HCT116 (cell line): ENCODE measurements around the gene HERC3. TPM values are rescaled to one million over a fixed set of nuclear protein-coding genes. Genes with fewer than 3 reads are reported as not detected.

Experiments used
- ATAC-seq: fragments of 200-7000 bp; cut with Tn5 transposase; 2 replicates; pipeline ENCODE4 v1.9.1; 2020; ENCODE audit warnings: mild to moderate bottlenecking, moderate library complexity
- BruUV-seq: library from RNA; stranded (reverse); fragments of 400-500 nt; replicated peaks from 2 replicates; lab custom pipeline; 2021; lab: Mats Ljungman, UMichigan
- CTCF ChIA-PET: fragments of 300-600 bp; sonication (Branson Sonifier 250); formaldehyde crosslinking; loops from one replicate; lab custom pipeline; 2021; ENCODE audit warnings: antibody characterized with exemption; lab: Charles Lee
- POLR2A ChIA-PET: fragments of 300-600, 350-600 bp; sonication (Branson Sonifier 250); formaldehyde crosslinking; loops from one replicate; lab custom pipeline; 2021; ENCODE audit warnings: antibody characterized with exemption; lab: Charles Lee
- RAD21 ChIA-PET, 2 experiments: fragments of 300-600 bp; sonication (Branson Sonifier 250); formaldehyde crosslinking; loops; one replicate each; lab custom pipeline; 2023; ENCODE audit warnings: low total read pairs in 2 of 2; ENCODE audit not compliant: uncharacterized antibody in 2 of 2, unreplicated experiment in 2 of 2, low non-redundant PET in 1 of 2; lab: Charles Lee
- DNase-seq: peaks from one replicate; pipeline ENCODE4 v3.0.0-alpha.2; 2010; ENCODE audit warnings: low read depth, low spot score
- H2AFZ ChIP-seq: fragments of 200-600 bp; shearing (Covaris generic), sonication (generic); 2 replicates; pipeline ENCODE4 v1.6.1; 2017; ENCODE audit warnings: low read depth, mixed run types, mixed read lengths, antibody characterized with exemption, low read length; ENCODE audit not compliant: poor library complexity, severe bottlenecking
- H3K27ac ChIP-seq: 2 replicates; pipeline ENCODE4 v1.5.1; 2012; ENCODE audit warnings: low read depth, low read length
- H3K27me3 ChIP-seq: fragments of 200-600 bp; sonication (generic); 2 replicates; pipeline ENCODE4 v1.6.1; 2016; ENCODE audit warnings: mixed run types, low read length, mixed read lengths; ENCODE audit not compliant: insufficient read depth
- H3K36me3 ChIP-seq, 2 experiments: fragments of 200-500 bp in 1 of 2; fragments of 200-600 bp in 1 of 2; sonication (Bioruptor generic) in 1 of 2; sonication (generic) in 1 of 2; 2 replicates each; pipeline versions ENCODE4 v1.5.1 to v1.6.1; 2014 to 2016; ENCODE audit warnings: low read length in 2 of 2, inconsistent platforms in 1 of 2, mixed read lengths in 1 of 2, mixed run types in 1 of 2; ENCODE audit not compliant: insufficient read depth in 2 of 2, control insufficient read depth in 1 of 2
- H3K4me1 ChIP-seq, 2 experiments: fragments of 200-600 bp in 1 of 2; sonication (generic) in 1 of 2; 2 replicates each; pipeline versions ENCODE4 v1.5.1 to v1.6.1; 2012 to 2017; ENCODE audit warnings: low read length in 2 of 2, inconsistent platforms in 1 of 2, mild to moderate bottlenecking in 1 of 2, mixed read lengths in 1 of 2, mixed run types in 1 of 2, moderate library complexity in 1 of 2; ENCODE audit not compliant: insufficient read depth in 2 of 2, control insufficient read depth in 1 of 2
- H3K4me2 ChIP-seq: fragments of 200-600 bp; sonication (generic); 2 replicates; pipeline ENCODE4 v1.6.1; 2017; ENCODE audit warnings: mixed run types, low read length, mixed read lengths
- H3K4me3 ChIP-seq, 2 experiments: fragments of 200-600 bp in 1 of 2; sonication (generic) in 1 of 2; replicated peaks in 1 of 2; 2 replicates each; pipeline ENCODE4 v1.5.1; 2011 to 2016; ENCODE audit warnings: low read length in 2 of 2, control low read depth in 1 of 2, low read depth in 1 of 2, mild to moderate bottlenecking in 1 of 2, mixed read lengths in 1 of 2, mixed run types in 1 of 2
- H3K79me2 ChIP-seq: fragments of 200-600 bp; sonication (generic); 2 replicates; pipeline ENCODE4 v1.6.1; 2017; ENCODE audit warnings: mild to moderate bottlenecking, mixed run types, low read length, moderate library complexity, mixed read lengths; ENCODE audit not compliant: insufficient read depth
- H3K9ac ChIP-seq: fragments of 200-600 bp; sonication (generic); 2 replicates; pipeline ENCODE4 v1.6.1; 2016; ENCODE audit warnings: low read length, mixed read lengths
- H3K9me2 ChIP-seq: fragments of 200-600 bp; sonication (generic), shearing (Covaris generic); 2 replicates; pipeline ENCODE4 v1.6.1; 2017; ENCODE audit warnings: mixed run types, mild to moderate bottlenecking, moderate library complexity; ENCODE audit not compliant: insufficient read depth
- H3K9me3 ChIP-seq, 2 experiments: fragments of 200-500 bp in 1 of 2; fragments of 200-600 bp in 1 of 2; sonication (Bioruptor generic) in 1 of 2; sonication (generic) in 1 of 2; 2 replicates each; pipeline ENCODE4 v1.6.1; 2014 to 2017; ENCODE audit warnings: low read length in 2 of 2, mixed read lengths in 2 of 2, inconsistent platforms in 1 of 2, low read depth in 1 of 2, mild to moderate bottlenecking in 1 of 2, mixed run types in 1 of 2, moderate library complexity in 1 of 2; ENCODE audit not compliant: control insufficient read depth in 1 of 2, insufficient read depth in 1 of 2
- H4K20me1 ChIP-seq: fragments of 200-600 bp; sonication (generic), shearing (Covaris generic); 2 replicates; pipeline ENCODE4 v1.6.1; 2017; ENCODE audit warnings: mixed run types, mild to moderate bottlenecking, moderate library complexity; ENCODE audit not compliant: insufficient read depth
- CBX3 ChIP-seq: IDR thresholded peaks from 2 replicates; pipeline ENCODE4 v1.6.1; 2012; ENCODE audit warnings: low read depth
- EGR1 ChIP-seq: IDR thresholded peaks from 2 replicates; pipeline ENCODE4 v1.6.1; 2012; ENCODE audit warnings: low read depth
- EZH2 ChIP-seq: fragments of 200-600 bp; sonication (generic); IDR thresholded peaks from 2 replicates; pipeline ENCODE4 v1.6.1; 2017; ENCODE audit warnings: antibody characterized with exemption, mixed run types
- POLR2A ChIP-seq: IDR thresholded peaks from 2 replicates; pipeline ENCODE4 v1.7.0; 2011; ENCODE audit warnings: borderline replicate concordance; ENCODE audit not compliant: insufficient read depth, insufficient read length; ENCODE audit errors: extremely low read depth
- POLR2AphosphoS5 ChIP-seq: IDR thresholded peaks from 2 replicates; pipeline ENCODE4 v1.6.1; 2011; ENCODE audit warnings: mild to moderate bottlenecking, low read depth, low read length, moderate library complexity
- RAD21 ChIP-seq: IDR thresholded peaks from 2 replicates; pipeline ENCODE4 v1.6.1; 2012; ENCODE audit warnings: low read depth, mild to moderate bottlenecking
- SP1 ChIP-seq: IDR thresholded peaks from 2 replicates; pipeline ENCODE4 v1.6.1; 2012; ENCODE audit warnings: low read depth
- TCF7L2 ChIP-seq: IDR thresholded peaks from 2 replicates; pipeline ENCODE4 v1.7.0; 2011; ENCODE audit warnings: borderline replicate concordance, inconsistent platforms; ENCODE audit not compliant: insufficient read depth, insufficient read length; ENCODE audit errors: extremely low read depth
- YY1 ChIP-seq: IDR thresholded peaks from 2 replicates; pipeline ENCODE4 v1.6.1; 2011; ENCODE audit warnings: low read length, low read depth, moderate library complexity, mild to moderate bottlenecking; ENCODE audit not compliant: insufficient replicate concordance; ENCODE audit errors: extremely low read depth
- ZFX ChIP-seq: fragments of 450-650 bp; IDR thresholded peaks from 2 replicates; pipeline ENCODE4 v1.6.1; 2017
- ZNF274 ChIP-seq: fragments of 200-500 bp; sonication (Bioruptor generic); IDR thresholded peaks from 2 replicates; pipeline ENCODE4 v1.6.1; 2014; ENCODE audit warnings: mild to moderate bottlenecking, low read depth, low read length, inconsistent platforms
- intact Hi-C: fragments of 100-400 bp; cut with micrococcal nuclease; formaldehyde crosslinking; loops from 2 replicates; pipeline ENCODE4 v1.10.0; 2022
- total RNA-seq: library from RNA; stranded (reverse); gene quantifications from one replicate; pipeline ENCODE4 v1.2.1, GENCODE V29; 2021; ENCODE audit not compliant: unreplicated experiment
- TF ChIP-seq, protein P1 (sequence below), 3 experiments: fragments of 200-600 bp in 1 of 3; sonication (generic) in 1 of 3; IDR thresholded peaks in 2 of 3; conservative IDR thresholded peaks in 1 of 3; 2 replicates each; pipeline ENCODE4 v1.5.1; 2012 to 2017; ENCODE audit warnings: low read depth in 2 of 3, low read length in 2 of 3, antibody characterized with exemption in 1 of 3, borderline replicate concordance in 1 of 3, control low read depth in 1 of 3, mild to moderate bottlenecking in 1 of 3, mixed read lengths in 1 of 3, mixed run types in 1 of 3, moderate library complexity in 1 of 3; ENCODE audit not compliant: insufficient read depth in 1 of 3

The HERC3 gene
- total RNA-seq, 1 experiment from 2014 or later: 10.8 TPM

DNA sequence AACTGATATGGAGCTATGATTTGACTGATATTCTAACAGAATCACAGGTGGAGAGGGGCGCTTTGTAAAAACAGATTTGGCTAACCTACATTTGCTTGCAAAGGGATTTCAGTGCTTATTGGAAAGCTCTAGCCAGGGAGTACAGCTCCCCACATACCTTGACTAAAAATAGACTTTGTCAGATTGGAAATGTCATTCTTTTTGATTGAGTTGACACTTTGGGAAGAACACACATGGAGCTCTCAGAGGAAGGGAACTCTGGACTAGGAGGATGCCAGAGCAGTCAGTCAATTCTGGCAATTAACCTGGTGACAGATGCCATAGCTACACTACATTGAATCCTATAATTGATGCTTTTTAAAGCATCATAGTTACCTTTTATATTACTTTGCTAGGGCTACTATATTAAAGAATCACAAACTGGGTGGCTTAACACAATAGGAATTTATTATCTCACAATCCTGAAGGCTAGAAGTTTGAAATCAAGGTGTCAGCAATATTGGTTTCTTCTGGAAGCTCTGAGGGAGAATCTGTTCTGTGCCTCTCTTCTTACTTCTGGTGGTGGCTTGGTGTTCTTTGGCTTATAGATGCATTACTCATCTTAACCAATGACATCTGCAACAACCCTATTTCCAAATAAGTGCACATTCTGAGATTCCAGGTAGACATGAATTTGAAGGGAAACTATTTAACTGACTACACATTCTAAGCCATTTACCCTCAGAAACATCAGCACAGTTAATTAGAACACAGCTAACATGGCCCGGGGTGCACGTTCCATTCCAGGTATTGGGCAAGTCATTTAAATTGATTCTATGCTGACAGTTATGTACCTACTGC, 8.4 kb upstream of the HERC3 start:
- Histone ChIP-seq H3K27me3 (no peaks in the 10 kb centered on the region), H3K4me3 (no peak overlapping the region), H3K36me3 (no peaks in the 10 kb centered on the region), H3K9ac (no peak overlapping the region), H3K4me1 (no peaks in the 10 kb centered on the region), H4K20me1 (no peaks in the 10 kb centered on the region), H3K9me2 (no peaks in the 10 kb centered on the region), H3K79me2 (no peaks in the 10 kb centered on the region), H2AFZ (no peak overlapping the region), H3K9me3 (no peaks in the 10 kb centered on the region), H3K4me2 (no peak overlapping the region)
- no TSS peak for BruUV-seq
- POLR2A ChIA-PET: no interaction called here
- intact Hi-C loops: no loop called here
- TF ChIP-seq TCF7L2 (no peak), POLR2AphosphoS5 (no peak), ZFX (no peak), YY1 (no peak), EZH2 (no peak), EGR1 (no peak), POLR2A (no peak), ZNF274 (no peak), SP1 (no peak), CBX3 (no peak), RAD21 (no peak)
- TF ChIP-seq, protein P1, sequence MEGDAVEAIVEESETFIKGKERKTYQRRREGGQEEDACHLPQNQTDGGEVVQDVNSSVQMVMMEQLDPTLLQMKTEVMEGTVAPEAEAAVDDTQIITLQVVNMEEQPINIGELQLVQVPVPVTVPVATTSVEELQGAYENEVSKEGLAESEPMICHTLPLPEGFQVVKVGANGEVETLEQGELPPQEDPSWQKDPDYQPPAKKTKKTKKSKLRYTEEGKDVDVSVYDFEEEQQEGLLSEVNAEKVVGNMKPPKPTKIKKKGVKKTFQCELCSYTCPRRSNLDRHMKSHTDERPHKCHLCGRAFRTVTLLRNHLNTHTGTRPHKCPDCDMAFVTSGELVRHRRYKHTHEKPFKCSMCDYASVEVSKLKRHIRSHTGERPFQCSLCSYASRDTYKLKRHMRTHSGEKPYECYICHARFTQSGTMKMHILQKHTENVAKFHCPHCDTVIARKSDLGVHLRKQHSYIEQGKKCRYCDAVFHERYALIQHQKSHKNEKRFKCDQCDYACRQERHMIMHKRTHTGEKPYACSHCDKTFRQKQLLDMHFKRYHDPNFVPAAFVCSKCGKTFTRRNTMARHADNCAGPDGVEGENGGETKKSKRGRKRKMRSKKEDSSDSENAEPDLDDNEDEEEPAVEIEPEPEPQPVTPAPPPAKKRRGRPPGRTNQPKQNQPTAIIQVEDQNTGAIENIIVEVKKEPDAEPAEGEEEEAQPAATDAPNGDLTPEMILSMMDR (IDR thresholded peaks at IDR 0.05 in 2 of 3, conservative IDR thresholded peaks at IDR 0.05 in 1 of 3; ENCODE audit: borderline replicate concordance in 1 of 3, insufficient read depth in 1 of 3, low read depth in 2 of 3, low read length in 2 of 3): no peak
- TF ChIP-seq, all 23 proteins: peak for 0
- CTCF ChIA-PET: interaction anchor here (1.3 kb wide), 1 partner anchor 10 kb away, joined by 3 read pairs; no protein-coding TSS in a partner anchor
- DNase-seq (no peak), ATAC-seq (no peak)
- no peak overlapping the region for H3K27ac ChIP-seq
- RAD21 ChIA-PET: no interaction called here
